GM19438 (cell line): ENCODE results near the gene NLRP6.
A peak's percentile ranks its signal among the peaks of the same experiment; 100 is the strongest.
"Not testable (repeated sequence)": the region's sequence is repeated elsewhere in the genome, so short reads cannot be mapped to it uniquely, and the experiment has no call there.

Experiments
- ATAC-seq: cut with Tn5 transposase; IDR thresholded peaks from one replicate; pipeline ENCODE4 v1.9.1; 2021; ENCODE audit warnings: low read depth; ENCODE audit not compliant: unreplicated experiment

The NLRP6 gene

GRCh38 chr11:278001-278951 is at the start of gene NLRP6:
Gene NLRP6, plus strand, starts transcription at chr11:278407. Its CDS starts 163 bp downstream, at chr11:278570.
- no peak for ATAC-seq

GRCh38 chr11:230431-230830 is 47.8 kb upstream of the NLRP6 start:
- no peak for ATAC-seq

- ATAC-seq, result no peak
Measured at GRCh38 chr11:232783-233565, 45.2 kb upstream of the NLRP6 start.

- no peak for ATAC-seq
Measured at GRCh38 chr11:235180-235579, 43.0 kb upstream of the NLRP6 start.

- peak; percentile 15 for ATAC-seq
Measured at GRCh38 chr11:235609-235996, 42.6 kb upstream of the NLRP6 start.

- peak; percentile 80 for ATAC-seq
Measured at GRCh38 chr11:235997-236773, 42.0 kb upstream of the NLRP6 start, which contains the start of gene SIRT3. Gene SIRT3, minus strand, starts transcription at chr11:236342. Its CDS starts 14 bp downstream, at chr11:236328.

GRCh38 chr11:236774-237767 is 41.1 kb upstream of the NLRP6 start, which contains the start of gene PSMD13:
Gene PSMD13, plus strand, starts transcription at chr11:236976. Its CDS starts 74 bp downstream, at chr11:237050.
- peak; percentile 82 for ATAC-seq

GRCh38 chr11:238346-238745 is 39.9 kb upstream of the NLRP6 start:
- not testable (repeated sequence) for ATAC-seq

GRCh38 chr11:240315-240714 is 37.9 kb upstream of the NLRP6 start:
- ATAC-seq, result no peak

GRCh38 chr11:241634-242033 is 36.6 kb upstream of the NLRP6 start:
- no peak for ATAC-seq

- ATAC-seq, result no peak
Measured at GRCh38 chr11:244376-244775, 33.8 kb upstream of the NLRP6 start.

- no peak for ATAC-seq
Measured at GRCh38 chr11:249062-249461, 29.1 kb upstream of the NLRP6 start.

GRCh38 chr11:250274-250673 is 27.9 kb upstream of the NLRP6 start:
- ATAC-seq, result no peak

- ATAC-seq, result no peak
Measured at GRCh38 chr11:250740-251299, 27.4 kb upstream of the NLRP6 start.

GRCh38 chr11:251550-251949 is 26.7 kb upstream of the NLRP6 start:
- ATAC-seq, result no peak

- ATAC-seq, result no peak
Measured at GRCh38 chr11:252666-253065, 25.5 kb upstream of the NLRP6 start.

GRCh38 chr11:253160-253885 is 24.9 kb upstream of the NLRP6 start:
- ATAC-seq, result no peak

- no peak for ATAC-seq
Measured at GRCh38 chr11:253886-254270, 24.3 kb upstream of the NLRP6 start.
